Cardiac muscle cell (in vitro differentiated cells and primary cell): ENCODE data around the gene PHF11. TPM values are rescaled to one million over a fixed set of nuclear protein-coding genes. Genes with fewer than 3 reads are reported as not detected.

ENCODE experiments used
- DNase-seq, 2 donors: peaks; one replicate each; pipeline versions ENCODE4 v3.0.0 to v3.0.0-alpha.2; 2010 to 2017; ENCODE audit warnings: low read depth in 1 of 2, low spot score in 1 of 2
- H3K27ac ChIP-seq: fragments of 200-600 bp; sonication (generic); 2 replicates; pipeline ENCODE4 v1.5.1; 2016
- H3K27me3 ChIP-seq: fragments of 200-600 bp; sonication (generic); 2 replicates; pipeline ENCODE4 v1.6.0; 2016; ENCODE audit warnings: control low read depth
- H3K36me3 ChIP-seq: fragments of 200-600 bp; sonication (generic); 2 replicates; pipeline ENCODE4 v1.5.1; 2016; ENCODE audit warnings: control low read depth
- H3K4me1 ChIP-seq: fragments of 200-600 bp; sonication (generic); 2 replicates; pipeline ENCODE4 v1.8.1; 2017; ENCODE audit warnings: low read depth, mild to moderate bottlenecking, mixed run types
- H3K4me3 ChIP-seq: fragments of 200-600 bp; sonication (generic); 2 replicates; pipeline ENCODE4 v1.5.1; 2016; ENCODE audit warnings: mild to moderate bottlenecking
- H3K9me3 ChIP-seq: fragments of 200-600 bp; sonication (generic); 2 replicates; pipeline ENCODE4 v1.5.1; 2017; ENCODE audit warnings: low read depth, mild to moderate bottlenecking, control low read depth
- polyA plus RNA-seq: library from polyadenylated mRNA; unstranded; fragments of >200 nt; fragmentation: Nextera tagmentation; extraction: Ambion mirVana; gene quantifications from 2 replicates; pipeline ENCODE4 v1.2.1, GENCODE V29; 2016
- total RNA-seq: library from RNA; depleted of rRNA; stranded (reverse); fragments of >200 nt; gene quantifications from 2 replicates; pipeline ENCODE4 v1.2.3, GENCODE V29; 2016
- TF ChIP-seq, protein P1 (sequence below): IDR thresholded peaks from 2 replicates; pipeline ENCODE4 v1.5.1; 2012; ENCODE audit warnings: low read depth, mild to moderate bottlenecking, low read length

The PHF11 gene
- total and polyA plus RNA-seq, 2 experiments from 2014 or later: 4.8 to 9.5 TPM

DNA sequence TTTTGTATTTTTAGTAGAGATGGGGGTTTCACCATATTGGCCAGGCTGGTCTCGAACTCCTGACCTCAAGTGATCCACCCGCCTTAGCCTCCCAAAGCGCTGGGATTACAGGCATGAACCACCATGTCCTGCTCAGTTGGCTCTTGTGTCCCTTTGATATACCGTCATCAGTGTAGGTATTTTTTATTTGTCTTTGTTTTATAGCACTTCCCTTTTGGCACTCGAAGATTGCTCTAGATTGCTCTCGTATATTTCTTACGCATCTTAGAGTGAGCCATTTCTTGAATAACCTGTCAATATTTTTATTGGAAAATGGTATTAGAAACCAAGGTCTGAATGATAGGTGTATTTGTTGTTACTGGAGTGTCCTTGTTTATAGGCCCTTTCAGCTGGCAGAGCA is 42.3 kb upstream of the PHF11 start:
- H3K27ac ChIP-seq: no peak overlapping the region
- H3K36me3 ChIP-seq: no peaks in the 10 kb centered on the region
- TF ChIP-seq, protein P1, sequence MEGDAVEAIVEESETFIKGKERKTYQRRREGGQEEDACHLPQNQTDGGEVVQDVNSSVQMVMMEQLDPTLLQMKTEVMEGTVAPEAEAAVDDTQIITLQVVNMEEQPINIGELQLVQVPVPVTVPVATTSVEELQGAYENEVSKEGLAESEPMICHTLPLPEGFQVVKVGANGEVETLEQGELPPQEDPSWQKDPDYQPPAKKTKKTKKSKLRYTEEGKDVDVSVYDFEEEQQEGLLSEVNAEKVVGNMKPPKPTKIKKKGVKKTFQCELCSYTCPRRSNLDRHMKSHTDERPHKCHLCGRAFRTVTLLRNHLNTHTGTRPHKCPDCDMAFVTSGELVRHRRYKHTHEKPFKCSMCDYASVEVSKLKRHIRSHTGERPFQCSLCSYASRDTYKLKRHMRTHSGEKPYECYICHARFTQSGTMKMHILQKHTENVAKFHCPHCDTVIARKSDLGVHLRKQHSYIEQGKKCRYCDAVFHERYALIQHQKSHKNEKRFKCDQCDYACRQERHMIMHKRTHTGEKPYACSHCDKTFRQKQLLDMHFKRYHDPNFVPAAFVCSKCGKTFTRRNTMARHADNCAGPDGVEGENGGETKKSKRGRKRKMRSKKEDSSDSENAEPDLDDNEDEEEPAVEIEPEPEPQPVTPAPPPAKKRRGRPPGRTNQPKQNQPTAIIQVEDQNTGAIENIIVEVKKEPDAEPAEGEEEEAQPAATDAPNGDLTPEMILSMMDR: no peak
- no peak overlapping the region for H3K4me3 ChIP-seq
- DNase-seq: no peak
- no peaks in the 10 kb centered on the region for H3K4me1 ChIP-seq
- no peaks in the 10 kb centered on the region for H3K9me3 ChIP-seq
- no peaks in the 10 kb centered on the region for H3K27me3 ChIP-seq

DNA sequence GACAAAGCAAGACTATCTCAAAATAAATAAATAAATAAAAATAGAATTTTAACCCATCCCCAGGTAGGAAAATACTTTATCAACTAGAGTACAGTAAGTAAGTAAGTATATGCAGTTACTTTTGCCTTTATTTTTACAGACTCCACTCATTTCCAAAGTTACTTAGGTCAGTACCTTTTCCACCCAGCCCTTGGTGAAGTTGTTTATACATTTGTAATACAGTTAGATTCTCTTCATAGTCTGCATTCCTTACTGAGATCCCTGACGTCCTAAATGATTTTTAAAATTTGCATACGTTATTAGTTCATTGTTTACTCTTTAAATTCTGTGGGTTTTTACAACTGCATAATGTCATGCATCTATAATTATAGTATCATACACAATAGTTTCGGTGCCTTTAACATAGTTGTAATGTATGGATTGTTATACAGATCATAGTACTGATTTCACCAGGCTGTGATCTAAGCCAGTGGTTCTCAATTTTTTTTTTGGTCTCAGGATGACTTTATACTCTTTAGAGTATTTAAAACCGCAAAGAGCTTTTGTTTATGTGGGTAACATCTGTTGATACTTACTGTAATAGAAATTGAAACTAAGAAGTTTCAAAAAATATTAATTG is 41.3 kb upstream of the PHF11 start:
- TF ChIP-seq, protein P1: no peak
- H3K36me3 ChIP-seq: no peaks in the 10 kb centered on the region
- no peaks in the 10 kb centered on the region for H3K4me1 ChIP-seq
- no peak overlapping the region for H3K27ac ChIP-seq
- no peak overlapping the region for H3K4me3 ChIP-seq
- H3K9me3 ChIP-seq: no peaks in the 10 kb centered on the region
- no peaks in the 10 kb centered on the region for H3K27me3 ChIP-seq
- no peak for DNase-seq

GRCh38 chr13:49455007-49455398 is 40.8 kb upstream of the PHF11 start:
- Histone ChIP-seq H3K36me3 (no peaks in the 10 kb centered on the region), H3K27me3 (no peaks in the 10 kb centered on the region), H3K9me3 (no peaks in the 10 kb centered on the region), H3K4me3 (no peak overlapping the region), H3K27ac (no peak overlapping the region), H3K4me1 (no peaks in the 10 kb centered on the region)
- TF ChIP-seq, protein P1: no peak
- no peak for DNase-seq

DNA sequence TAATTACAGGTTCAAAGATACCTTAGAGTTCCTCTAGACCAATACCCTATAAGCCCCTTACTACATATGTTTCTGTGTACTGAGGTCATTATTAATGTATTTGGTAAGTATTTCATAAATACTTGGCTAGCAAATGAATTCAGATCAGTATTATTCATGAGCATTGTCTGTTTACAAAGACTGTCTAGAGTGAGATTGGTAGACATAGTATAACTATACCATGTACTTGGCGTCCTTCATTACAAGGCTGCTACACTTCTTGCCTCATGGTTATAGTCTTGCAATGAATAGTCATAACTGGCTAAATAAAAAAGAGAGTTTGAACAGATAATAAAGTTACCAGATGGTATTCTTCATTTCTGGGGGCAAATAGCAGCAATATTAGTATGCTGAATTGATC is 39.6 kb upstream of the PHF11 start:
- Histone ChIP-seq H3K27me3 (no peaks in the 10 kb centered on the region), H3K9me3 (no peaks in the 10 kb centered on the region), H3K4me1 (no peaks in the 10 kb centered on the region), H3K27ac (no peak overlapping the region), H3K36me3 (peaks cover 2% of the 10 kb centered on the region), H3K4me3 (no peak overlapping the region)
- TF ChIP-seq, protein P1: no peak
- DNase-seq: no peak

- H3K36me3 ChIP-seq: peaks cover 10% of the 10 kb centered on the region
- TF ChIP-seq, protein P1: no peak
- H3K27ac ChIP-seq: no peak overlapping the region
- H3K4me3 ChIP-seq: no peak overlapping the region
- H3K27me3 ChIP-seq: no peaks in the 10 kb centered on the region
- DNase-seq: no peak
- H3K4me1 ChIP-seq: no peaks in the 10 kb centered on the region
- no peaks in the 10 kb centered on the region for H3K9me3 ChIP-seq
Observed at GRCh38 chr13:49457221-49457620, 38.5 kb upstream of the PHF11 start.
